Fibroblast of skin of right quadriceps (primary cell): ENCODE measurements around the gene TADA3.

Experiments
- DNase-seq: peaks from one replicate; pipeline ENCODE4 v3.0.0-alpha.2; 2013

The TADA3 gene

GRCh38 chr3:9792405-9793160 is at the start of gene TADA3, which contains the start of gene ARPC4:
TSS of gene TADA3 (minus strand) at chr3:9792473. CDS start at chr3:9791466, 1,007 bp downstream.
TSS of gene ARPC4 (plus strand) at chr3:9793082. CDS start at chr3:9793122, 40 bp downstream.
- peak; percentile 98 for DNase-seq

DNA sequence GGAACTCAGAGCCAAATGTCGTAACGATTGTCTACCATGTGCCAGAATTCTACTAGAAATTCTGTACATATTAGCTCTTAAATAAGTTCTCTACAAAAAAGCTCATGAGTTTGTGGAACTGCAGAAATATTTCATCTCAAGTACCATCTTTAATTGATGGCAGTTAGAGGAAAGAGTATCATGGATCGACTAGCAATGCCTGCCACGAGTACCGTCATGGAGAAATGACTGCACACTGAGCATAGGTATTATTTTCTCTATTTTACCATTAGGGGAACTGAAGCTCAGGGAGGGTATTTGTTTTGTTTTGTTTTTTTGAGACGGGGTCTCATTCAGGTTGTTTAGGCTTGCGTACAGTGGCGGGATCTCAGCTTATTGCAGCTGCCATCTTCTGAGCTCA is 48.7 kb upstream of the TADA3 start:
- no peak for DNase-seq

GRCh38 chr3:9838856-9839255 is 46.6 kb upstream of the TADA3 start:
- DNase-seq, result no peak

GRCh38 chr3:9837701-9838582 is 45.7 kb upstream of the TADA3 start:
- DNase-seq, result no peak

GRCh38 chr3:9834520-9835380 is 42.5 kb upstream of the TADA3 start:
- DNase-seq, result no peak

- DNase-seq, result no peak
Observed at GRCh38 chr3:9833078-9833477, 40.8 kb upstream of the TADA3 start.

- no peak for DNase-seq
Observed at GRCh38 chr3:9831253-9831652, 39.0 kb upstream of the TADA3 start.

DNA sequence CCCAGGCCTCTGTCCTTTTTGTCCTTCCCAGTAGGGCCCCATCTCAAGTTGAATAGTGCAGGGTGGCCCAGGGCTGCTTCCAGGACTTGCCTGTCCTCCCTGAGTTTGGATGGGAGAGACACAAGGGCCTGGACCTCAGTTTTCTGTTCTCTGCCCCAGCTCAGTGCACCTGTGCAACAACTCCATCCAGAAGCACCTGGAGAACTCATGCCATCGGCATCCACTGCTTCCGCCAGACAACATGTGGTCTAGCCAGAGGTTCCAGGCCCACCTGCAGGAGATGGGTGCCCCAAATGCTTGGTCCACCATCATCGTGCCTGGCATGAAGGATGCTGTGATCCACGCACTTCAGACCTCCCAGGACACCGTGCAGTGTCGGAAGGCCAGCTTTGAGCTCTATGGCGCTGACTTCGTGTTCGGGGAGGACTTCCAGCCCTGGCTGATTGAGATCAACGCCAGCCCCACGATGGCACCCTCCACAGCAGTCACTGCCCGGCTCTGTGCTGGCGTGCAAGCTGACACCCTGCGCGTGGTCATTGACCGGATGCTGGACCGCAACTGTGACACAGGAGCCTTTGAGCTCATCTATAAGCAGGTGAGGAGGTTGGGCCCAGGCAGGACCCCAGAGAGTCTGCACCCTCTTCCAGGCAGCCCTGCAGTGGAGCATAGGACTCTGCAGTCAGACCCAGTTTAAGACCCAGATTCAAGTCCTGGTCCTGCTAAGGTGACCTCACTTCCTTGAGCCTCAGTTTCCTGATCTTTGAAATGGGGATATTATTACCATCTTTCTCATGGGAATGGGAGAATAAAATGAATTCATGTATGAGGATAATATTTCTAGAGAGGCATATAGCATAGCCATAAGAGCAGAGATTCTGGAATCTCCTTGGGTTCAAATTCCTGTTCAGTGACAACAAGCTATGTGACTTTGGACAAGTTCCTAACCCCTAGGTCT is 36.8 kb upstream of the TADA3 start:
- DNase-seq, result no peak

DNA sequence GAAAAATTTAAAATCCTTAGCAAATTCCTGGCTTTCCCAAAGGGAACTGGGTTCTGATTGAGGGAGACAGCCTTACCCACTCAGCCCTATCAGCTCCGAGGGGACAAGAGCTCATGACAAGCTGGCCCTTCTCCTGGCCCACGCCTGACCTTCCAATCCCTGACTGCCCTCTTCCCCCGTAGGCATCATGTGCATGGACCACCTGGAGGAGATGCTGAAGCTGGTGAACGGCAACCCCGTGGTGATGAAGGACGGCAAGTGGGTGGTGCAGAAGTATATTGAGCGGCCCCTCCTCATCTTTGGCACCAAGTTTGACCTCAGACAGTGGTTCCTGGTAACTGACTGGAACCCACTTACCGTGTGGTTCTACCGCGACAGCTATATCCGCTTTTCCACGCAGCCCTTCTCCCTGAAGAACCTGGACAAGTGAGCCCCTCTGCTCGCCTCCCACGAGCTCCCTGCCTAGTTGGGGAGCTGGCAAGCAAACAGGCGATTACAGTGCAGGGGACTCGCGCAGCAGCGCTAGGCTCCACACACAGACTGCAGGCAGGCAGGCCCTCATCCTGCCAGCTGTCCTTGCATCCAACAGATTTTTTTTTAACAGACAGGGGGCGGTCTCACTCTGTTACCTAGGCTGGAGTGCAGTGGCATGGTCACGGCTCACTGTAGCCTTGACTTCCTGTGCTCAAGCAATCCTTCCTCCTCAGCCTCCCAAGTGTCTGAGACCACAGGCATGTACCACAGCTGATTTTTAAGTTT is 34.7 kb upstream of the TADA3 start:
- no peak for DNase-seq

- no peak for DNase-seq
Observed at GRCh38 chr3:9825451-9826040, 33.3 kb upstream of the TADA3 start.

- no peak for DNase-seq
Observed at GRCh38 chr3:9820946-9821345, 28.7 kb upstream of the TADA3 start.

GRCh38 chr3:9820543-9820942 is 28.3 kb upstream of the TADA3 start:
- DNase-seq, result no peak

- DNase-seq, result no peak
Observed at GRCh38 chr3:9818666-9819335, 26.5 kb upstream of the TADA3 start.

DNA sequence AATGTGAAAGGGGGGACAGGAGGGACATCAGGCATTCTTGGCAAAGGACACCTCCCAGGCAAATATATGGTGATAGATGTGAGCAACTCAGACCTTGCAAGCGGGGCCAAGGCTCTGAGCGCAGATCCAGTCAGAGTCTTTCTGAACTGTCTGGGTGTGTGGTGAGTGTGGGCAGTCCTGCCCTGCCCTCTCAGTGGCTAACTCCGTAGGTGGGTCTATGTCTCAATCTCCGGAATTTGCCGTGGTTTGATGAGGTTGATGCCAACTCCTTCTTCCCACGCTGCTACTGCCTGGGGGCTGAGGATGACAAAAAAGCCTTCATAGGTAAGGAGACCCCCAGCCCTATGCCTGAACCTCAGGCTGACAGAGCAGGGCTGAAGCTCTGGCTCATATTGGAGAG is 25.2 kb upstream of the TADA3 start:
- no peak for DNase-seq

DNA sequence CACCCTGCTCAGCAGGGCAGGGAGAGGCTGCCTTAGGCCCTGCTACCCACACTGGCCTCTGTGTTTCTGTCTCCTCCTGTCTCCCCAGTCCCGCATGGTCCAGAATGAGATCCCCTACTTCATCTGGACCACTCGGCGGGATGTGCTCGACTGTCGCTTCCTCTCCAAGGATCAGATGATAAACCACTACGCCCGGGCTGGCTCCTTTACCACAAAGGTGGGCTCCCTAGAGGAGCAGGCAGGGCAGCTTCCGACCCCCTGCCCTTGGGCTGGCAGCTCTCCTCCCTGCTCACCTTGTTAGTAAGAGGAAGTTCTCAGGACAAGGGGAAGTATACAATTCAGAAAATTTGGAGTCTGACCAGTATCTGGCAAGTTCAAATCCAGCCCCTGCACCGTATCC is 23.7 kb upstream of the TADA3 start:
- no peak for DNase-seq

DNA sequence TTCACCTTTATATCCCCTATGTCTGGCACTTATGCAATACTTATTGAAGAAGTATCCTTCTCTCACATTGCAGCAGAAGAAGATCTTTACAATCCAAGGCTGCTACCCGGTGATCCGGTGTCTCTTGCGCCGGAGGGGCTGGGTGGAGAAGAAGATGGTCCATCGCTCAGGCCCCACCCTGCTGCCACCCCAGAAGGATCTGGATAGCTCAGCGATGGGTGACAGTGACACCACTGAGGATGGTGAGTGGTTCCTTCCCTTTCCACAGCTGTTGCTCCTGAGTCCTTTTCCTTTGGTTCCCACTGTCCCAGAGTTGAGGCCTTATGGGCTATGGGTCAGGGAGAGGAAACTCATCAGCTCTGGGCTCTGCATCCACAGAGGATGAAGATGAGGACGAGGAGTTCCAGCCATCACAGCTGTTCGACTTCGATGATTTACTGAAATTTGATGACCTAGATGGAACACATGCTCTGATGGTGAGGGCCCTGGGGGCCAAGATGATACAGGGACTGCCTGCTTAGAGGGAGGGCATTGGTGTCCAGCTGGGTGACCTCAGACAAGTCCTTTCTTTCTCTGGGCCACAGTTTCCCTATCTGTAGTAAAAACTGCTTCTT is 20.7 kb upstream of the TADA3 start:
- DNase-seq, result no peak

GRCh38 chr3:9810846-9811245 is 18.6 kb upstream of the TADA3 start:
- no peak for DNase-seq

GRCh38 chr3:9810433-9810770 is 18.1 kb upstream of the TADA3 start:
- DNase-seq, result no peak

GRCh38 chr3:9809615-9810432 is 17.6 kb upstream of the TADA3 start, which contains the start of gene TTLL3:
TSS of gene TTLL3 (plus strand) at chr3:9810262. CDS start at chr3:9810662, 400 bp downstream.
- peak; percentile 56 for DNase-seq
